GM20000 (cell line): ENCODE measurements around the gene ASB2.

ENCODE experiments used
- DNase-seq: peaks from one replicate; pipeline ENCODE4 v3.0.0; 2012; ENCODE audit warnings: low spot score
- TF ChIP-seq, protein P1 (sequence below): IDR thresholded peaks from 2 replicates; pipeline ENCODE4 v1.5.1; 2012; ENCODE audit warnings: mild to moderate bottlenecking, control low read depth; ENCODE audit errors: extremely low read depth, missing control alignments

Gene ASB2

DNA sequence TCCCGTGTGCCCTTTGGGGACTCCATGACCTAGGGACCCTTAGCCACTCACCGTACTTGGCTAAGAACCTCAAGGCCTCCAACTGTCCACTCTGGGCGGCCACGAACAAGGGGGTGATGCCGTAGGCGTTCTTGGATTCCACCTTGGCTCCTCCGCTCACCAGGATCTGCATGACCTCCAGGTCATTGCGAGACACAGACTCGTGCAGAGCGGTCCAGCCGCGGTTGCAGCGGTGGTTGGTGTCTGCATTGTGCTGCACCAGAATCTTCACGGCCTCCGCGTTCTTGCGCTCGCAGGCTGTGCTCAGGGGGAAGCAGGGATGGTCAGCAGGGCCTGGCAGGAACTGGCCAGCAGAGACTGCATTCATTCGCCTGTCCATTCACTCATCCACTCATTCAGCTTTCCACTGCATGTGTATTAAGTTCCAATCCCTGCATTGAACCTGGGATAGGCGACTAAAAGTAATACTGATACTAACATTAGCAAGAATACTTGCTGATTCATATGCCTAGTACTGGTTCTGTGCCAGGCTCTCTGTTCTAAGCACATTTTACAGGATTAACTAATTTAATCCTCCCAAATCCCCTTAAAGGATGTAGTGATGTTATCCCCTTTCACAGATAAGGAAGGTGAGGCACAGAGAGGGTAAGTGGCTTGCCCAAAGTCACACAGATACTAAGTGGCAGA is 25.3 kb downstream of the ASB2 start:
- TF ChIP-seq, protein P1, sequence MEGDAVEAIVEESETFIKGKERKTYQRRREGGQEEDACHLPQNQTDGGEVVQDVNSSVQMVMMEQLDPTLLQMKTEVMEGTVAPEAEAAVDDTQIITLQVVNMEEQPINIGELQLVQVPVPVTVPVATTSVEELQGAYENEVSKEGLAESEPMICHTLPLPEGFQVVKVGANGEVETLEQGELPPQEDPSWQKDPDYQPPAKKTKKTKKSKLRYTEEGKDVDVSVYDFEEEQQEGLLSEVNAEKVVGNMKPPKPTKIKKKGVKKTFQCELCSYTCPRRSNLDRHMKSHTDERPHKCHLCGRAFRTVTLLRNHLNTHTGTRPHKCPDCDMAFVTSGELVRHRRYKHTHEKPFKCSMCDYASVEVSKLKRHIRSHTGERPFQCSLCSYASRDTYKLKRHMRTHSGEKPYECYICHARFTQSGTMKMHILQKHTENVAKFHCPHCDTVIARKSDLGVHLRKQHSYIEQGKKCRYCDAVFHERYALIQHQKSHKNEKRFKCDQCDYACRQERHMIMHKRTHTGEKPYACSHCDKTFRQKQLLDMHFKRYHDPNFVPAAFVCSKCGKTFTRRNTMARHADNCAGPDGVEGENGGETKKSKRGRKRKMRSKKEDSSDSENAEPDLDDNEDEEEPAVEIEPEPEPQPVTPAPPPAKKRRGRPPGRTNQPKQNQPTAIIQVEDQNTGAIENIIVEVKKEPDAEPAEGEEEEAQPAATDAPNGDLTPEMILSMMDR = no peak
- no peak for DNase-seq

DNA sequence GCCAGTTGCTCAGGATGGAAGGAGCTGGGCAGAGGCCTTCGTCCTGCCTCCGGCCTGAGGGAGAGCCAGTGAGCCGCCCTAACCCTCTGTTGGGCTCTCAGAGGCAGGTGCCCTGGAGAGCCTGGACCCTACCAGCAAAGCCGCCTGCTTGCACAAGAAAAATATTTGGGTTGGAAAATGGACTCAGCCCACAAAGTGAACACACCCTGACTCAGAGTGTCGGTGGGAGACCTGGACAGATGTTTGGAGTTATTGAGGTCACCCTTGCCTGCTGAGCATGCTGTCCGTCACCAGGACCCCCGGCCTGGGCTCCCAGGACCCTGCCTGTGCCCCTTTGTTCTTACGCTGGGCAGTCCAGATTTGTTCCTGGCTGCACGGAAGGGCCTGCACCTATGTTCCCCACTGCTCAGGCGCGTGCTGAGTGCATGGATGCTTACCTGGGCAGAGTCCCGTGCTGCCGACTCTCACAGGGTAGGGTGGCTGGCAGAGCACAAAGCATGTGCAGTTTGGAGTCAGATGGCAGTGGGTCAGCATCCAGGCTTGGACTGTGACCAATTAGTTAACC is 26.8 kb downstream of the ASB2 start:
- DNase-seq = no peak
- TF ChIP-seq, protein P1 = no peak

DNA sequence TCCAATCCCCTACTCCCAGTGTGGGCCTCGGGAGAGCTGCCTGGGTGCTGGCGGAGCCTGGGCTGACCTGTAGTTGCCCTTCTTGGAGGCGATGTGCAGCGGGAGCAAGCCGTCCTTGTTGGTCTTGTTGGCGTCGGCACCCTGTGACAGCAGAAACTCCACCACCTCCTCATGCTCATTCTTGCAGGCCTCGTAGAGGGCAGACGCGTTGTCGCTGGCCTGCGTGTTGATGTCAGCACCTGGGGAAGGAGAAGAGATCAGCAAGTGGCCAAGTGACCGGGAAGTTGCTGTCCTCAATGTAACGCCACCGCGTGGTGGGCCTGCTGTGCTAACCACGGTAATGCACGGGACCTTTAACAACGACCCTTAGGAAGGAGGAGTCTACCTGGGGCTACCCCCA is 29.1 kb downstream of the ASB2 start:
- TF ChIP-seq, protein P1 = no peak
- DNase-seq = no peak

DNA sequence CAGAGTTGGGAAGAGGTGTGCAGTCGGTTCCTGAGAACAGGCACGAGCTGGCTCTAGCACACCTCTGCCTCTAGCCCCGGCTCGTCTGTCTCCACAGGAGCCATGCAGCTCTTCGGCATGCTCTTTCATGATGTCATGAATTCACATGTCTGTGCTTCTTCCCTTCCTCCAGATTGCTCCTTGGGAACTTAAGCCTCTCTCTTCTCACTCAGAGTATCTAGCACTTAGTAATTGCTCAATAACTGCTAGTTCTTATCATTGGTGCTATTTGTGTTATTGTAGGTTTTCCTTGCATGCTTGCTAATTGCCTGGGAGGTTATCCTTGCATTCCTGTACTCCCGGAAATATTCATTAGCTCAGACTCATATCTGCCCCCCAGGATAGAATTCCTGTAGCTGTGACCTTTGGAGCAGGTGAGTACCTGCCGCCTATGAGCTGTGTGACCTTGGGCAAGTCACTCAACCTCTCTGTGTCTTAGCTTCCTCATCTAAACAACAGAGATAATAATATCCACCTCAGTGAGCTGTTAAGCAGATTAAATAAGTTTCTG is 29.8 kb downstream of the ASB2 start:
- TF ChIP-seq, protein P1 = no peak
- DNase-seq = no peak

DNA sequence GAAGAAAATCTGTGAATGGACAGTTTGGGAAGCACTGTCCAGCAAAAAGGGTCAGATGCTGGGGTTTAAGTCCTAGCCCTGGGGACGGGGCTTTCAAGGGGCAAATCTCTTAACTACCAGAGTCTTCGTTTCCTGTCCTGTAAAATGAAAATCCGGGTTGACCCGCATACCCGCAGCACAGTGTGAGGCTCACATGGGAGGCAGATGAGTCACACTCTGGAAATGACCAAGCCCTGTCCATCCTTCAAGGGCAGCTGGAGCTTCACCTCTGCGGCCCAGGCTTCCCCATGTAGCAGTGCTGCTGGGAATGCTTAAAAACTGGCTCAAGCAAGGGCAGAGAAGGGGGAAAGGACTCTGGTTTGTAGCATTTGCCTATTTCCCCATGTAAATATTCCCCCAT is 30.3 kb downstream of the ASB2 start:
- no peak for DNase-seq
- TF ChIP-seq, protein P1 = no peak

DNA sequence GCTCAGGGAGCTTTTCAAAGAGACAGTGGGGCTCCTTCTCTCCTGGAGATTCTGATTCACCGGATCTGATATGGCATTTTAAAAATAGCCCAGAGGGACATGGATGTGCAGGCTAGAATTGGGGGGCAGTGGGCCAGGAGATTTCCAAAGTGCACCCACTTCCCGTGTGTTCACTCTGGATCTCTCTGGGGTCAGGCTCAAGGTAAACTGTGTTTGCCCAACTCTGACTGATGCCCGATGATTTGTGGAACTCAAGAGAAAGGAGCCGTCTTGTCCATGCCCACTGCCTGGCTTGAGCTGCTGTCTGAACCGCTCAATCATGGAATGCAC is 31.3 kb downstream of the ASB2 start:
- no peak for DNase-seq
- TF ChIP-seq, protein P1 = no peak

DNA sequence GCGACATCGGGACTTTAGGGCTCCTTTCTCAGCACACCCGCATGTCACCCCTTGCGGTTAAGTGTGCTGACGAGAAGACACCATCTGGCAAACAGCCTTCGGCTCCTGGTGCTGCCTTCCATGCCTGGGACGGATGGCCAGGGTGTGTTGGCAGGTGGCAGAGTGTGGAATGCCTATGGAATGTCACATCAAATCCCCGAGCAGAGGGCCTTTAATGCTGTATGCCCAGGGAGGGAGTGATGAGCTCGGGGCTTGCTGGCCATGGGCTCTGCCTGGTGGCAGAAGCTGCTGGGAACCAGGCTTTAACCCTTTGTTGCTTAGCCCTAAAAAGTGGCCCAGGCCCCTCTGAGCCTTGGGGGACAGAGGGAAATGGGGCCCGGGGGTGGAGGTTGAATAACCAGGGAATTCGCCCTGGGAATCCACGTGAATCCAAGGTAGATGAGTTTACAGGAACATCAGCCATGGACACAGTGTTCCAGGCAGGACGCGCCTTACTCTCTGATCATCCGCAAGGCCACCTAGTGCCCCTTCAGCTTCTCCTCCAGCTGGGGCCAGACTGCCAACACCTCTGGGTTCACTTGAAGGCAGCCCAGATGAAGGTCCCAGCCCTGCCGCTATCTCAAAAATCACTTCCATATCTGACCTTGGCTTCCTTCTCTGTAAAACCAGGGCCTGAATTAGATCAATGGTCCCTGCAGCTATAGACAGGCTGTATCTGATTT is 31.9 kb downstream of the ASB2 start:
- DNase-seq = no peak
- TF ChIP-seq, protein P1 = no peak
